ENCODE results near the gene SUPT4H1. TPM values are rescaled to one million over a fixed set of nuclear protein-coding genes. Genes with fewer than 3 reads are reported as not detected.

SUPT4H1 gene
- total RNA-seq, 1 experiment from 2014 or later, result 74.8 TPM

DNA sequence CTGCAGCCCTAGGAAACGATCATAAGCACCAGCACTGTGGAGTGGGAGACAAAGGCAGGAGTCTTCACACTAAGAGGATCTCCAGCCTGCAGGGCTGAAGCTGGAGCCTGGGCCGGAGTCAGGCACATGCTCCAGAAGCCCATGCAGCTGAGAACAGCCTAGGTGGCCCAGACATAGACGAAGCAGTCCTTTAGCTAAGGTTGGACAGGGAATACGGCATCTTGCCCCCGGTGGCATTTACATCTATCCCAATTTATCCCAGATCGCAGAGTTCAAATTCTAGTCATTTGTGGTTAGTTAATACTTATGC is 37.3 kb downstream of the SUPT4H1 start:
- BruUV-seq (replicated peaks), result no TSS peak

DNA sequence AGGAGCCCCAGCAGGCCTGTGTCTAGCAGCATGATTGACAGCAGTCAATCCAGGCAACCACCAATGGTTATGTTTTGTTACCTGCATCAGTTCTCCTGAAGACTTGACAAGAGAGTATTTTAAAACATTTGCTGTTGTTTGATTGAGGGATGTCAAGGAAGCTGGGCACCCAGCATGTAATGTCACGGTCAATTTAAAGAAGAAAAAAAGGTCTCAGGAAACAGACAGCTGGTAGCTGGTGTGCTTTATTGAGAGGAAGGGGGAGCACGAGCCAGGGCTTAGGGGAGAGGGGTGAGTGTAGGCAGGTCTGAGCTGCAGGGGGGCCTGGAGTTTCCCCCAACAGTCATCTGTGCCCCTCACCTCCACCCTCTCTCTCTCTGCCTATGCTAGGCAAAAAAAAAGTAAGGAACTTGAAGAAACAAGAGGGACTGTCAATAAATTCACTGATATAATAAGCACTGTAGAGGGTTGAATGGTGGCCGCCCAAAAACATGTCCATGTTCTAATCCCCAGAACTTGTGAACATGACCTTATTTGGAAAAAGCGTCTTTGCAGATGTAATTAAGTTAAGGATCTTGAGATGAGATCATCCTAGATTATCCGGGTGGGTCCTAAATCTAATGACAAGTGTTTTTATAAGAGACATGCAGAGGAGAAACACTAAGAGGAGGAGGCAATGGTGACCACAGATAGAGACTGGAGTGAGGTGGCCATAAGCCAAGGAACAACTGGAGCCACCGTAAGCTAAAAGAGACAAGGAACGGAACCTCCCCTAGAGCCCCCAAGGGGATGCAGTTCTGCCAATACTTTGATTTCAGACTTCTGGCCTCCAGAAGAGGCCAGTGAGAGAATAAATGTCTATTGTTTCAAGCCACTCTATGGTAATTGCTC is 37.9 kb downstream of the SUPT4H1 start:
- DNase-seq, result no peak
- no peaks in the 10 kb centered on the region; the same call in 1 of the 2 replicates for H4K20me1 ChIP-seq (ENCODE audit: insufficient read depth)
- no peaks in the 10 kb centered on the region for H3K9me3 ChIP-seq (ENCODE audit: insufficient read depth, low read depth)
- H3K4me1 ChIP-seq (replicated peaks; ENCODE audit: insufficient read depth), result no peaks in the 10 kb centered on the region
- H3K36me3 ChIP-seq (ENCODE audit: low read depth), result no peaks in the 10 kb centered on the region
- TF ChIP-seq, protein P1, sequence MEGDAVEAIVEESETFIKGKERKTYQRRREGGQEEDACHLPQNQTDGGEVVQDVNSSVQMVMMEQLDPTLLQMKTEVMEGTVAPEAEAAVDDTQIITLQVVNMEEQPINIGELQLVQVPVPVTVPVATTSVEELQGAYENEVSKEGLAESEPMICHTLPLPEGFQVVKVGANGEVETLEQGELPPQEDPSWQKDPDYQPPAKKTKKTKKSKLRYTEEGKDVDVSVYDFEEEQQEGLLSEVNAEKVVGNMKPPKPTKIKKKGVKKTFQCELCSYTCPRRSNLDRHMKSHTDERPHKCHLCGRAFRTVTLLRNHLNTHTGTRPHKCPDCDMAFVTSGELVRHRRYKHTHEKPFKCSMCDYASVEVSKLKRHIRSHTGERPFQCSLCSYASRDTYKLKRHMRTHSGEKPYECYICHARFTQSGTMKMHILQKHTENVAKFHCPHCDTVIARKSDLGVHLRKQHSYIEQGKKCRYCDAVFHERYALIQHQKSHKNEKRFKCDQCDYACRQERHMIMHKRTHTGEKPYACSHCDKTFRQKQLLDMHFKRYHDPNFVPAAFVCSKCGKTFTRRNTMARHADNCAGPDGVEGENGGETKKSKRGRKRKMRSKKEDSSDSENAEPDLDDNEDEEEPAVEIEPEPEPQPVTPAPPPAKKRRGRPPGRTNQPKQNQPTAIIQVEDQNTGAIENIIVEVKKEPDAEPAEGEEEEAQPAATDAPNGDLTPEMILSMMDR (conservative IDR thresholded peaks at IDR 0.05), result no peak
- no peak for TF ChIP-seq EZH2 (IDR thresholded peaks at IDR 0.05; ENCODE audit: low read depth)
- peaks cover 77% of the 10 kb centered on the region for H3K27me3 ChIP-seq (ENCODE audit: insufficient read depth, low read depth)
- intact Hi-C loops (cut with micrococcal nuclease; ENCODE audit: unreplicated experiment), result loop anchor here (10.0 kb wide), 1 partner anchor 691 kb away; no protein-coding TSS in a partner anchor
- H3K4me3 ChIP-seq, result no peak overlapping the region
- no peaks in the 10 kb centered on the region for H3K79me2 ChIP-seq (ENCODE audit: low read depth)
- H3F3A ChIP-seq (ENCODE audit: insufficient read depth, low read depth), result no peaks in the 10 kb centered on the region
- CTCF ChIA-PET, result no interaction called here
- no TSS peak for BruUV-seq (replicated peaks)
- H3K27ac ChIP-seq, result no peak overlapping the region
- H3K9me2 ChIP-seq (ENCODE audit: insufficient read depth), result no peaks in the 10 kb centered on the region
- POLR2A ChIA-PET (ENCODE audit: unreplicated experiment), result no interaction called here
- H3K4me2 ChIP-seq, result no peak overlapping the region
- H2AFZ ChIP-seq, result no peak overlapping the region

More for the DNA sequence above, 37.3 kb downstream of the SUPT4H1 start:
- Histone ChIP-seq H3K9me2 (ENCODE audit: insufficient read depth) (no peaks in the 10 kb centered on the region), H3K27me3 (ENCODE audit: insufficient read depth, low read depth) (peaks cover 71% of the 10 kb centered on the region), H3K4me3 (no peak overlapping the region), H2AFZ (no peak overlapping the region), H3K79me2 (ENCODE audit: low read depth) (no peaks in the 10 kb centered on the region), H3K4me2 (no peak overlapping the region), H3K4me1 (replicated peaks; ENCODE audit: insufficient read depth) (no peaks in the 10 kb centered on the region), H3F3A (ENCODE audit: insufficient read depth, low read depth) (no peaks in the 10 kb centered on the region), H3K27ac (no peak overlapping the region), H3K9me3 (ENCODE audit: insufficient read depth, low read depth) (no peaks in the 10 kb centered on the region), H4K20me1 (ENCODE audit: insufficient read depth) (no peaks in the 10 kb centered on the region; the same call in 1 of the 2 replicates), H3K36me3 (ENCODE audit: low read depth) (no peaks in the 10 kb centered on the region)
- TF ChIP-seq, protein P1 (conservative IDR thresholded peaks at IDR 0.05), result no peak
- no peak for TF ChIP-seq EZH2 (IDR thresholded peaks at IDR 0.05; ENCODE audit: low read depth)
- DNase-seq, result no peak
- ChIA-PET POLR2A (ENCODE audit: unreplicated experiment) (no interaction called here), CTCF (no interaction called here)
- intact Hi-C loops (cut with micrococcal nuclease; ENCODE audit: unreplicated experiment), result loop anchor here (10.0 kb wide), 1 partner anchor 690 kb away; no protein-coding TSS in a partner anchor

DNA sequence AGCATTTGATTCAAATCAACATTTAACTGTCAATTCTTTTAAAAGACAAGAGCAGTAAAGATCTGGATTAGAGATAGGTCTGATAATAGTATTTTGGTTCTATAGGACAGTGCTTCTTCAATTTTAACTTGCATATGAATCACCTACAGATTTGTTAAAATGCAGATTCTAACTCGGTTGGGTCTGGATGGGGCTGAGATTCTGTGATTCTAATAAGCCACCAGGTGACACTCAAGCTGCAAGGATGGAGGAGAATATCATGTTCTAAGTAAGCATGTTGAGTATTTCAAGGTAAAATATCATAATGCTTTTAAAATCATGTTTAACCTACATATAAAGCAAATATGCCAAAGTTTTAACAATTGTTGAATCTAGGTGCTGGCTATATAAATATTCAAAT is 39.2 kb downstream of the SUPT4H1 start:
- BruUV-seq (replicated peaks), result no TSS peak
- Histone ChIP-seq H3F3A (ENCODE audit: insufficient read depth, low read depth) (no peaks in the 10 kb centered on the region), H3K9me2 (ENCODE audit: insufficient read depth) (no peaks in the 10 kb centered on the region), H3K79me2 (ENCODE audit: low read depth) (no peaks in the 10 kb centered on the region), H3K4me2 (no peak overlapping the region), H3K4me3 (no peak overlapping the region), H3K27ac (no peak overlapping the region), H3K4me1 (replicated peaks; ENCODE audit: insufficient read depth) (no peaks in the 10 kb centered on the region), H3K27me3 (ENCODE audit: insufficient read depth, low read depth) (peaks cover 85% of the 10 kb centered on the region), H3K9me3 (ENCODE audit: insufficient read depth, low read depth) (no peaks in the 10 kb centered on the region), H2AFZ (no peak overlapping the region), H4K20me1 (ENCODE audit: insufficient read depth) (no peaks in the 10 kb centered on the region; the same call in 1 of the 2 replicates), H3K36me3 (ENCODE audit: low read depth) (no peaks in the 10 kb centered on the region)
- intact Hi-C loops (cut with micrococcal nuclease; ENCODE audit: unreplicated experiment), result loop anchor here (10.0 kb wide), 1 partner anchor 692 kb away; no protein-coding TSS in a partner anchor
- no peak for TF ChIP-seq EZH2 (IDR thresholded peaks at IDR 0.05; ENCODE audit: low read depth)
- TF ChIP-seq, protein P1 (conservative IDR thresholded peaks at IDR 0.05), result peak; percentile 19; the same call in 1 of the 2 replicates
- DNase-seq, result no peak
- ChIA-PET CTCF (no interaction called here), POLR2A (ENCODE audit: unreplicated experiment) (no interaction called here)
